ENCODE data around the gene GALNT11.

Gene GALNT11

GRCh38 chr7:152140560-152140959 lies 115.1 kb downstream of the GALNT11 start:
- Histone ChIP-seq H2BK12ac (ENCODE audit: low read length) (no peak overlapping the region), H3K79me1 (ENCODE audit: low read length) (peaks cover 5% of the 10 kb centered on the region), H4K8ac (ENCODE audit: low read depth, low read length) (no peak overlapping the region), H2AFZ (ENCODE audit: insufficient read depth, low read length, poor library complexity) (no peak overlapping the region), H3K18ac (ENCODE audit: low read length) (no peak overlapping the region), H2BK5ac (ENCODE audit: low read depth, low read length, poor library complexity) (no peak overlapping the region), H3K4me1 (ENCODE audit: control insufficient read depth in 1 of 2, insufficient read depth in 2 of 2, low read length in 2 of 2) (peaks cover 23 to 24% of the 10 kb centered on the region in 2 experiments), H3K4ac (ENCODE audit: low read depth, low read length) (no peak overlapping the region), H3K79me2 (ENCODE audit: control insufficient read depth, insufficient read depth, low read length, poor library complexity) (no peaks in the 10 kb centered on the region), H3K14ac (ENCODE audit: low read length) (no peak overlapping the region), H3K36me3 (ENCODE audit: control insufficient read depth in 1 of 2, insufficient read depth in 2 of 2, low read length in 2 of 2) (peaks cover 18 to 37% of the 10 kb centered on the region in 2 experiments), H4K91ac (ENCODE audit: low read depth, low read length) (no peak overlapping the region), H2BK120ac (ENCODE audit: insufficient read depth, low read length, poor library complexity) (no peak overlapping the region), H3K4me3 (ENCODE audit: low read depth, low read length) (no peak overlapping the region), H3K27me3 (ENCODE audit: insufficient read depth, low read length) (no peaks in the 10 kb centered on the region), H3K9ac (ENCODE audit: low read length) (no peak overlapping the region), H2AK5ac (ENCODE audit: low read length) (no peak overlapping the region), H3K27ac (ENCODE audit: low read depth, low read length) (no peak overlapping the region), H4K12ac (ENCODE audit: low read depth, low read length) (no peak overlapping the region), H3K23ac (ENCODE audit: low read length) (no peak overlapping the region), H3K9me3 (ENCODE audit: insufficient read depth, low read depth, low read length) (peaks cover 4% of the 10 kb centered on the region), H3K4me2 (ENCODE audit: low read length) (no peak overlapping the region)
- WGBS (ENCODE audit: extremely low coverage, insufficient coverage, insufficient read length), result no CpG with 5 or more reads among the region's 2 CpGs
- DNase-seq, result no peak

- no peak overlapping the region for H2AFZ ChIP-seq (ENCODE audit: insufficient read depth, low read length, poor library complexity)
- H2BK120ac ChIP-seq (ENCODE audit: insufficient read depth, low read length, poor library complexity), result no peak overlapping the region
- no peak overlapping the region for H4K8ac ChIP-seq (ENCODE audit: low read depth, low read length)
- H3K14ac ChIP-seq (ENCODE audit: low read length), result peak overlapping the region; percentile 46
- H3K4me2 ChIP-seq (ENCODE audit: low read length), result peak overlapping the region; percentile 38
- no peaks in the 10 kb centered on the region for H3K79me1 ChIP-seq (ENCODE audit: low read length)
- H4K91ac ChIP-seq (ENCODE audit: low read depth, low read length), result no peak overlapping the region
- no peak overlapping the region for H3K18ac ChIP-seq (ENCODE audit: low read length)
- peaks cover 4% of the 10 kb centered on the region for H3K9me3 ChIP-seq (ENCODE audit: insufficient read depth, low read depth, low read length)
- no peak overlapping the region for H2AK5ac ChIP-seq (ENCODE audit: low read length)
- no peak overlapping the region for H3K4ac ChIP-seq (ENCODE audit: low read depth, low read length)
- H3K4me1 ChIP-seq (ENCODE audit: control insufficient read depth in 1 of 2, insufficient read depth in 2 of 2, low read length in 2 of 2), result peaks cover 11% of the 10 kb centered on the region in 2 experiments
- WGBS (ENCODE audit: extremely low coverage, insufficient coverage, insufficient read length), result no CpG with 5 or more reads among the region's 5 CpGs
- H2BK5ac ChIP-seq (ENCODE audit: low read depth, low read length, poor library complexity), result no peak overlapping the region
- H3K4me3 ChIP-seq (ENCODE audit: low read depth, low read length), result no peak overlapping the region
- H3K79me2 ChIP-seq (ENCODE audit: control insufficient read depth, insufficient read depth, low read length, poor library complexity), result no peaks in the 10 kb centered on the region
- peak overlapping the region; percentile 1 for H2BK12ac ChIP-seq (ENCODE audit: low read length)
- H3K9ac ChIP-seq (ENCODE audit: low read length), result no peak overlapping the region
- H3K27ac ChIP-seq (ENCODE audit: low read depth, low read length), result peak overlapping the region; percentile 81
- peaks cover 24 to 42% of the 10 kb centered on the region in 2 experiments for H3K36me3 ChIP-seq (ENCODE audit: control insufficient read depth in 1 of 2, insufficient read depth in 2 of 2, low read length in 2 of 2)
- H3K27me3 ChIP-seq (ENCODE audit: insufficient read depth, low read length), result no peaks in the 10 kb centered on the region
- no peak overlapping the region for H4K12ac ChIP-seq (ENCODE audit: low read depth, low read length)
- DNase-seq, result no peak
- no peak overlapping the region for H3K23ac ChIP-seq (ENCODE audit: low read length)
These were observed 117.6 kb downstream of the GALNT11 start for GRCh38 chr7:152142976-152143595.

- Histone ChIP-seq H3K4me3 (ENCODE audit: low read depth, low read length) (no peak overlapping the region), H3K36me3 (ENCODE audit: control insufficient read depth in 1 of 2, insufficient read depth in 2 of 2, low read length in 2 of 2) (peaks cover 25 to 40% of the 10 kb centered on the region in 2 experiments), H4K91ac (ENCODE audit: low read depth, low read length) (no peak overlapping the region), H3K4ac (ENCODE audit: low read depth, low read length) (no peak overlapping the region), H2BK12ac (ENCODE audit: low read length) (no peak overlapping the region), H3K79me1 (ENCODE audit: low read length) (no peaks in the 10 kb centered on the region), H3K79me2 (ENCODE audit: control insufficient read depth, insufficient read depth, low read length, poor library complexity) (no peaks in the 10 kb centered on the region), H3K4me2 (ENCODE audit: low read length) (no peak overlapping the region), H3K9ac (ENCODE audit: low read length) (no peak overlapping the region), H3K23ac (ENCODE audit: low read length) (no peak overlapping the region), H3K27ac (ENCODE audit: low read depth, low read length) (no peak overlapping the region), H3K27me3 (ENCODE audit: insufficient read depth, low read length) (no peaks in the 10 kb centered on the region), H4K8ac (ENCODE audit: low read depth, low read length) (no peak overlapping the region), H2AK5ac (ENCODE audit: low read length) (no peak overlapping the region), H3K9me3 (ENCODE audit: insufficient read depth, low read depth, low read length) (peaks cover 2% of the 10 kb centered on the region), H3K4me1 (ENCODE audit: control insufficient read depth in 1 of 2, insufficient read depth in 2 of 2, low read length in 2 of 2) (peaks cover 7 to 11% of the 10 kb centered on the region in 2 experiments), H3K18ac (ENCODE audit: low read length) (no peak overlapping the region), H4K12ac (ENCODE audit: low read depth, low read length) (no peak overlapping the region), H3K14ac (ENCODE audit: low read length) (no peak overlapping the region), H2AFZ (ENCODE audit: insufficient read depth, low read length, poor library complexity) (no peak overlapping the region), H2BK120ac (ENCODE audit: insufficient read depth, low read length, poor library complexity) (no peak overlapping the region), H2BK5ac (ENCODE audit: low read depth, low read length, poor library complexity) (no peak overlapping the region)
- DNase-seq, result no peak
- WGBS (ENCODE audit: extremely low coverage, insufficient coverage, insufficient read length), result no CpG with 5 or more reads among the region's 12 CpGs
These were observed 119.2 kb downstream of the GALNT11 start for GRCh38 chr7:152144557-152145245.

- H3K36me3 ChIP-seq (ENCODE audit: control insufficient read depth in 1 of 2, insufficient read depth in 2 of 2, low read length in 2 of 2), result peaks cover 28 to 41% of the 10 kb centered on the region in 2 experiments
- H4K8ac ChIP-seq (ENCODE audit: low read depth, low read length), result no peak overlapping the region
- no peak overlapping the region for H3K23ac ChIP-seq (ENCODE audit: low read length)
- peaks cover 7 to 11% of the 10 kb centered on the region in 2 experiments for H3K4me1 ChIP-seq (ENCODE audit: control insufficient read depth in 1 of 2, insufficient read depth in 2 of 2, low read length in 2 of 2)
- H3K9ac ChIP-seq (ENCODE audit: low read length), result no peak overlapping the region
- no peak overlapping the region for H3K18ac ChIP-seq (ENCODE audit: low read length)
- H4K91ac ChIP-seq (ENCODE audit: low read depth, low read length), result no peak overlapping the region
- H3K4me2 ChIP-seq (ENCODE audit: low read length), result no peak overlapping the region
- H3K4ac ChIP-seq (ENCODE audit: low read depth, low read length), result no peak overlapping the region
- H3K14ac ChIP-seq (ENCODE audit: low read length), result no peak overlapping the region
- H2BK12ac ChIP-seq (ENCODE audit: low read length), result no peak overlapping the region
- H2AK5ac ChIP-seq (ENCODE audit: low read length), result no peak overlapping the region
- H2AFZ ChIP-seq (ENCODE audit: insufficient read depth, low read length, poor library complexity), result no peak overlapping the region
- no peak overlapping the region for H2BK120ac ChIP-seq (ENCODE audit: insufficient read depth, low read length, poor library complexity)
- H3K79me2 ChIP-seq (ENCODE audit: control insufficient read depth, insufficient read depth, low read length, poor library complexity), result no peaks in the 10 kb centered on the region
- no peak overlapping the region for H2BK5ac ChIP-seq (ENCODE audit: low read depth, low read length, poor library complexity)
- DNase-seq, result peak in 1 of 2 donors; percentile 44
- WGBS (ENCODE audit: extremely low coverage, insufficient coverage, insufficient read length), result no CpG with 5 or more reads among the region's 4 CpGs
- no peak overlapping the region for H3K4me3 ChIP-seq (ENCODE audit: low read depth, low read length)
- no peaks in the 10 kb centered on the region for H3K27me3 ChIP-seq (ENCODE audit: insufficient read depth, low read length)
- no peak overlapping the region for H4K12ac ChIP-seq (ENCODE audit: low read depth, low read length)
- H3K79me1 ChIP-seq (ENCODE audit: low read length), result no peaks in the 10 kb centered on the region
- H3K9me3 ChIP-seq (ENCODE audit: insufficient read depth, low read depth, low read length), result no peaks in the 10 kb centered on the region
- H3K27ac ChIP-seq (ENCODE audit: low read depth, low read length), result no peak overlapping the region
These were observed 120.5 kb downstream of the GALNT11 start for GRCh38 chr7:152145853-152146466.
